CD4-positive, alpha-beta T cell treated with Interleukin-2 at 100 ng/mL for 4 hours (primary cell): ENCODE data around the gene THEM4.
A peak's percentile ranks its signal among the peaks of the same experiment; 100 is the strongest.
"Not testable (repeated sequence)": the region's sequence is repeated elsewhere in the genome, so short reads cannot be mapped to it uniquely, and the experiment has no call there.

Source experiments
- DNase-seq: peaks from one replicate; pipeline ENCODE4 v3.0.0-alpha.2; 2020; ENCODE audit warnings: low spot score

THEM4 gene

GRCh38 chr1:151934048-151934493, 24.8 kb upstream of the THEM4 start:
- peak; percentile 84 for DNase-seq

GRCh38 chr1:151924691-151925587, 15.6 kb upstream of the THEM4 start:
- DNase-seq: peak; percentile 23

GRCh38 chr1:151923422-151923821, 14.1 kb upstream of the THEM4 start:
- no peak for DNase-seq

- DNase-seq: no peak
Measured at GRCh38 chr1:151920149-151920548, 10.8 kb upstream of the THEM4 start.

GRCh38 chr1:151918819-151919610, 9.7 kb upstream of the THEM4 start:
- DNase-seq: no peak

- no peak for DNase-seq
Measured at GRCh38 chr1:151918156-151918555, 8.8 kb upstream of the THEM4 start.

GRCh38 chr1:151916726-151917370, 7.5 kb upstream of the THEM4 start:
- DNase-seq: no peak

- no peak for DNase-seq
Measured at GRCh38 chr1:151915061-151915686, 5.9 kb upstream of the THEM4 start.

GRCh38 chr1:151914076-151914475, 4.8 kb upstream of the THEM4 start:
- DNase-seq: no peak

GRCh38 chr1:151912973-151913372, 3.7 kb upstream of the THEM4 start:
- no peak for DNase-seq

- no peak for DNase-seq
Measured at GRCh38 chr1:151908228-151908691, 1.1 kb downstream of the THEM4 start.

- no peak for DNase-seq
Measured at GRCh38 chr1:151907363-151908139, 1.8 kb downstream of the THEM4 start.

GRCh38 chr1:151906324-151906645, 3.0 kb downstream of the THEM4 start:
- DNase-seq: not testable (repeated sequence)

- peak; percentile 65 for DNase-seq
Measured at GRCh38 chr1:151905443-151906323, 3.6 kb downstream of the THEM4 start.

GRCh38 chr1:151905070-151905442, 4.3 kb downstream of the THEM4 start:
- DNase-seq: peak; percentile 81

GRCh38 chr1:151902858-151903257, 6.5 kb downstream of the THEM4 start:
- DNase-seq: no peak

GRCh38 chr1:151900804-151901203, 8.5 kb downstream of the THEM4 start:
- DNase-seq: not testable (repeated sequence)

GRCh38 chr1:151898519-151898991, 10.8 kb downstream of the THEM4 start:
- peak; percentile 81 for DNase-seq

GRCh38 chr1:151897991-151898431, 11.3 kb downstream of the THEM4 start:
- DNase-seq: no peak
